Upper lobe of left lung (tissue), 6 donors: Measurements from ENCODE around the gene RPS10. TPM values are rescaled to one million over a fixed set of nuclear protein-coding genes. Genes with fewer than 3 reads are reported as not detected.

ENCODE experiments used
- ATAC-seq, 2 donors: fragments of 200-7000 bp; cut with Tn5 transposase; one replicate each; pipeline ENCODE4 v1.9.1; 2022; ENCODE audit warnings: mild to moderate bottlenecking in 2 of 2, moderate library complexity in 2 of 2; ENCODE audit not compliant: low FRiP score in 2 of 2
- DNase-seq, 2 donors: peaks; one replicate each; pipeline ENCODE4 v3.0.0-alpha.2; 2019 to 2020
- H3K27ac ChIP-seq, 4 donors: fragments of 200-600 bp; sonication (generic); one replicate each; pipeline ENCODE4 v1.5.1; 2016 to 2019
- H3K27me3 ChIP-seq, 4 donors: fragments of 200-600 bp; sonication (generic); one replicate each; pipeline ENCODE4 v1.5.1; 2017 to 2019
- H3K36me3 ChIP-seq, 4 donors: fragments of 200-600 bp; sonication (generic); one replicate each; pipeline ENCODE4 v1.5.1; 2016 to 2019
- H3K4me1 ChIP-seq, 4 donors: fragments of 200-600 bp; sonication (generic); one replicate each; pipeline ENCODE4 v1.5.1; 2018 to 2019
- H3K4me3 ChIP-seq, 4 donors: fragments of 200-600 bp; sonication (generic); one replicate each; pipeline ENCODE4 v1.5.1; 2017 to 2019; ENCODE audit warnings: mild to moderate bottlenecking in 2 of 4, moderate library complexity in 1 of 4
- H3K9me3 ChIP-seq, 4 donors: fragments of 200-600 bp; sonication (generic); one replicate each; pipeline ENCODE4 v1.5.1; 2018 to 2019
- CTCF ChIP-seq, 6 experiments: fragments of 450-650 bp in 4 of 6; fragments of 200-600 bp in 2 of 6; sonication (generic) in 2 of 6; IDR thresholded peaks; one replicate each; pipeline ENCODE4 v1.5.1; 2016 to 2019; ENCODE audit warnings: antibody characterized with exemption in 6 of 6
- EP300 ChIP-seq, 4 donors: sonication (generic); formaldehyde crosslinking; IDR thresholded peaks; one replicate each; pipeline ENCODE4 v1.5.1; 2017; ENCODE audit warnings: antibody characterized with exemption in 4 of 4, control low read depth in 2 of 4
- POLR2A ChIP-seq, 4 donors: fragments of 450-650 bp; IDR thresholded peaks; one replicate each; pipeline ENCODE4 v1.5.1; 2016 to 2017; ENCODE audit warnings: antibody characterized with exemption in 4 of 4, mild to moderate bottlenecking in 2 of 4
- POLR2AphosphoS5 ChIP-seq, 2 donors: sonication (generic); formaldehyde crosslinking; IDR thresholded peaks; one replicate each; pipeline ENCODE4 v1.5.1; 2017; ENCODE audit warnings: antibody characterized with exemption in 2 of 2
- WGBS, 2 donors: methylation state at CpG; one replicate each; pipeline ENCODE4 v1.1.5; 2017 to 2018; 5-methylcytosine and 5-hydroxymethylcytosine counted together
- total RNA-seq, 6 donors: library from RNA; depleted of rRNA in 4 of 6; stranded (reverse); fragments of >200 nt in 4 of 6; gene quantifications; one replicate each; pipeline versions ENCODE4 v1.1.0 to v1.2.1, GENCODE V29; 2016 to 2021
- donor health status: DM: no; HTN: no; CAD: no; lungs with moderate emphysema.
- donor health status: DM: no; HTN: yes; CAD: no; lungs with severe emphysema.

Gene RPS10
- total RNA-seq, 6 donors from 2014 or later: 383 to 1,975 (median 1,074) TPM

- TF ChIP-seq POLR2A (IDR thresholded peaks at IDR 0.05) (no peak), CTCF (IDR thresholded peaks at IDR 0.05) (no peak), EP300 (IDR thresholded peaks at IDR 0.05) (no peak), POLR2AphosphoS5 (IDR thresholded peaks at IDR 0.05) (no peak)
- Histone ChIP-seq H3K4me1 (no peaks in the 10 kb centered on the region), H3K4me3 (no peak overlapping the region), H3K9me3 (no peaks in the 10 kb centered on the region), H3K27me3 (no peaks in the 10 kb centered on the region), H3K27ac (no peak overlapping the region), H3K36me3 (no peaks in the 10 kb centered on the region)
- ATAC-seq (no peak), DNase-seq (peak in 1 of 2 donors; percentile 23)
- WGBS, 2 donors: 71% methylated on average over 2 of the region's 2 CpGs; no CpG with 5 or more reads in 1 of the 2 donors
These were observed 31.5 kb upstream of the RPS10 start for GRCh38 chr6:34457382-34457741.

- WGBS, 2 donors: 86 to 89% methylated on average over 1 of the region's 1 CpG
- TF ChIP-seq EP300 (IDR thresholded peaks at IDR 0.05) (no peak), POLR2A (IDR thresholded peaks at IDR 0.05) (no peak), CTCF (IDR thresholded peaks at IDR 0.05) (no peak), POLR2AphosphoS5 (IDR thresholded peaks at IDR 0.05) (no peak)
These were observed 30.0 kb upstream of the RPS10 start for GRCh38 chr6:34455831-34456230.

GRCh38 chr6:34451192-34451591 is 25.3 kb upstream of the RPS10 start:
- H3K27ac ChIP-seq: no peak overlapping the region
- DNase-seq (no peak), ATAC-seq (no peak)
- H3K9me3 ChIP-seq: peaks cover 0 to 5% (median 0%) of the 10 kb centered on the region in 4 donors
- WGBS, 2 donors: 100% methylated on average over 1 of the region's 1 CpG
- H3K4me1 ChIP-seq: no peaks in the 10 kb centered on the region
- no peaks in the 10 kb centered on the region for H3K27me3 ChIP-seq
- TF ChIP-seq CTCF (IDR thresholded peaks at IDR 0.05) (no peak), EP300 (IDR thresholded peaks at IDR 0.05) (no peak), POLR2AphosphoS5 (IDR thresholded peaks at IDR 0.05) (no peak), POLR2A (IDR thresholded peaks at IDR 0.05) (no peak)
- no peaks in the 10 kb centered on the region for H3K36me3 ChIP-seq
- no peak overlapping the region for H3K4me3 ChIP-seq

More at GRCh38 chr6:34455831-34456230, 30.0 kb upstream of the RPS10 start:
- Histone ChIP-seq H3K4me1 (no peaks in the 10 kb centered on the region), H3K27ac (no peak overlapping the region), H3K27me3 (no peaks in the 10 kb centered on the region), H3K9me3 (peaks cover 0 to 5% (median 0%) of the 10 kb centered on the region in 4 donors), H3K36me3 (no peaks in the 10 kb centered on the region), H3K4me3 (no peak overlapping the region)
- DNase-seq (no peak), ATAC-seq (no peak)

- 65 to 74% methylated on average over 4 to 5 of the region's 5 CpGs for WGBS, 2 donors
- Histone ChIP-seq H3K27ac (no peak overlapping the region), H3K36me3 (no peaks in the 10 kb centered on the region), H3K27me3 (no peaks in the 10 kb centered on the region), H3K4me1 (no peaks in the 10 kb centered on the region), H3K9me3 (peaks cover 0 to 5% (median 0%) of the 10 kb centered on the region in 4 donors), H3K4me3 (no peak overlapping the region)
- DNase-seq (peak in 1 of 2 donors; percentile 33), ATAC-seq (peak; percentile 19 to 53)
- TF ChIP-seq CTCF (IDR thresholded peaks at IDR 0.05): no peak
- no peak for TF ChIP-seq EP300 (IDR thresholded peaks at IDR 0.05)
- TF ChIP-seq POLR2AphosphoS5 (IDR thresholded peaks at IDR 0.05): no peak
These were observed 22.0 kb upstream of the RPS10 start for GRCh38 chr6:34447910-34448309.

- Histone ChIP-seq H3K4me3 (no peak overlapping the region), H3K9me3 (peaks cover 0 to 5% (median 0%) of the 10 kb centered on the region in 4 donors), H3K36me3 (no peaks in the 10 kb centered on the region), H3K27ac (no peak overlapping the region), H3K4me1 (no peaks in the 10 kb centered on the region), H3K27me3 (no peaks in the 10 kb centered on the region)
- WGBS, 2 donors: 75 to 80% methylated on average over 7 of the region's 7 CpGs
- TF ChIP-seq EP300 (IDR thresholded peaks at IDR 0.05): no peak
- TF ChIP-seq POLR2AphosphoS5 (IDR thresholded peaks at IDR 0.05): no peak
- no peak for TF ChIP-seq POLR2A (IDR thresholded peaks at IDR 0.05)
- TF ChIP-seq CTCF (IDR thresholded peaks at IDR 0.05): no peak
- ATAC-seq (no peak), DNase-seq (no peak)
These were observed 21.5 kb upstream of the RPS10 start for GRCh38 chr6:34447386-34447785.
